HG03354 (cell line): ENCODE results near the gene CEP19.

Source experiments
- ATAC-seq: cut with Tn5 transposase; IDR thresholded peaks from one replicate; pipeline ENCODE4 v1.9.1; 2021; ENCODE audit warnings: mild to moderate bottlenecking; ENCODE audit not compliant: unreplicated experiment, poor library complexity, severe bottlenecking

Gene CEP19

DNA sequence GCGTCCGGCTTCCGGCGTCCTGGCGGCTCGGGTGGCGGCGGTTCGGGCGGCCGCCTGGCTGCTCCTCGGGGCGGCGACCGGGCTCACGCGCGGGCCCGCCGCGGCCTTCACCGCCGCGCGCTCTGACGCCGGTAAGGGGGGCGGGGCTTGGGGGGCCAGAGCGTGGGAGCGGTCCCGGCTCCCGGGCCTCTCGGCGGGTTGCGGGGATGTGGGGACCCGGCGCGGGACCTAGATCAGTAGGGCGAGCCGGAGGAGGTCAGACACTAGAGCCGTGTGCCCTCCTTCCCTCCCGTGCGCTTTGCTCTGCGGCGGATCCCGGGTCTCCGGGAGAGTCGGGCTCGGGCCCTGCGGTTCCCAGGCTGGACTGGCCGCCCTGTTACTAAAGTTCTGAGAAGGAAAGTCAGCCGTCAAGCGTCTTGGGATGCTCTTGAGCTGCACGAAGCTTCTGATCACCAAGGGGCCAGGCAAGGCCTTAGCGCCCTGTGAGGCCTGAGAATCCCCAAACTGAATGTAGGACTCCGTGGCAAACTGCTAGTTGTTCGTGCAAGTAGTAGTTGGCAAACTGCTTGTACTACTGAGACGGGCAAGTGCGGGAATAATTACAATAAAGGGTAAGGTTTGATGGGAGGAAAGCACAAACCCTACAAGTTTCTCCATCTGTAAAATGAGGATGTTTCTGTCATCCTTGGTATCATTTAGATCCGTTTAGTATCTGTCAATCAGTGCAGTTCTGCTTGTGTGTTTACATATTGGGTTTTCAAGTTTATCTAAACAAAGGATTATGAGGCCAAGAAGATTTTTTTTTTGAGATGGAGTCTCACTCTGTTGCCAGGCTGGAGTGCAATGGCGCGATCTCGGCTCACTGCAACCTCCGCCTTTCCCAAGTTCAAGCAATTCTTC lies 714 bp upstream of the CEP19 start:
- no peak for ATAC-seq

GRCh38 chr3:196708467-196708866 lies 3.6 kb downstream of the CEP19 start:
- no peak for ATAC-seq

DNA sequence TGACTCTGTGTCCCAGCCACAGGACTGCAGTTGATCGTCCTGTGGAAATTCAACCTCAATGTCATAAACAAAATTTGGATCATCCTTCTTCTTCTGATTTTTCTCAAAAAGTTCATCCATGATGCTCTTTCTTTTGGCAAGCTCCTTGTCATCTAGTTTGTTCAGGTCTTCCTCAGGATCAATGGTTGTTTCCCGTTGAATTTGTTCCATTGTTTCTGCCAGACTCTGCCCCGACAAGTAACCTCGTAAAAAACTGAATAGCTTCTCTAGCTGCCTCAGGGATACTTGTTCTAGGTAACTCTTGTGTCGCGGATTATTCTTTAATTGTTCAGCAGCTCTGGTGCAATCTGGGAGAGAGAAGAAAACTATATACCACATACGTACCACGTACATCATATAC lies 4.5 kb downstream of the CEP19 start:
- ATAC-seq: no peak

GRCh38 chr3:196706731-196707130 lies 5.3 kb downstream of the CEP19 start:
- ATAC-seq: no peak

- ATAC-seq: no peak
Measured at GRCh38 chr3:196706327-196706726, 5.7 kb downstream of the CEP19 start.

GRCh38 chr3:196700801-196701200 lies 11.2 kb downstream of the CEP19 start:
- no peak for ATAC-seq

DNA sequence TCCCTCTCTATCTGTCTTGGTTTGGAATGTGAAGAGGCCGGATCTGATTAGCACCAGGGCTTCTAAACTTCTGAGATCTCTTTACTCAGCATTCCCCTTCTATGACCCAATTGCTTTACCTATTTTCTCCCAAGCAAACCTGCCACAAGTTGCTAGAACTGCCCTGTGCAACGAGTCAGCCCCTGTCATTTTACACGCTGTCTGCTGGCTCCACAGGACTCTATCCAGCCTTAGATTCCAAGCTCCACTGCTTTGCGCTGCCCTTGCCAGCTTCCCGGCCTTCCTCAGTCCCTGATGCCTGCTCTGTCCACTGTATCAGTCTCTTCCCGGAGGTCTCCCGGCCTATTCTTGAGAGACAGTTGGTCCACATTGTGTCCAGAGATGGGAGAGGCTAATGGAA lies 12.3 kb downstream of the CEP19 start:
- no peak for ATAC-seq

DNA sequence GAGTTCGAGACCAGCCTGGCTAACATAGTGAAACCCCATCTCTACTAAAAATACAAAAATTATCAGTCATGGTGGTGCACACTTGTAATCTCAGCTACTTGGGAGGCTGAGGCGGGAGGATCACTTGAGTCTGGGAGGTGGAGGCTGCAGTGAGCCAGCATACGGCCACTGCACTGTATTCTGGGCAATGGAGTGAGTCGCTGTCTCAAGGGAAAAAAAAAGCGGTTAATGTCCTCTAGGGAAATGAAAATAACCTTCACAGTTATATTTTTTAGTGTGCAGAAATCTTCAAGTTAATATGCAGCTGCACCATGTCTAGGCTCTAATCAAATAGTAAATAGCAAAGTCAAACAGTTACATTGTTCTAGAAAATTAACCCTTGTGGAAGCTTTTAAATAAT lies 14.8 kb downstream of the CEP19 start:
- ATAC-seq: no peak

- ATAC-seq: no peak
Measured at GRCh38 chr3:196695849-196696226, 16.2 kb downstream of the CEP19 start.

DNA sequence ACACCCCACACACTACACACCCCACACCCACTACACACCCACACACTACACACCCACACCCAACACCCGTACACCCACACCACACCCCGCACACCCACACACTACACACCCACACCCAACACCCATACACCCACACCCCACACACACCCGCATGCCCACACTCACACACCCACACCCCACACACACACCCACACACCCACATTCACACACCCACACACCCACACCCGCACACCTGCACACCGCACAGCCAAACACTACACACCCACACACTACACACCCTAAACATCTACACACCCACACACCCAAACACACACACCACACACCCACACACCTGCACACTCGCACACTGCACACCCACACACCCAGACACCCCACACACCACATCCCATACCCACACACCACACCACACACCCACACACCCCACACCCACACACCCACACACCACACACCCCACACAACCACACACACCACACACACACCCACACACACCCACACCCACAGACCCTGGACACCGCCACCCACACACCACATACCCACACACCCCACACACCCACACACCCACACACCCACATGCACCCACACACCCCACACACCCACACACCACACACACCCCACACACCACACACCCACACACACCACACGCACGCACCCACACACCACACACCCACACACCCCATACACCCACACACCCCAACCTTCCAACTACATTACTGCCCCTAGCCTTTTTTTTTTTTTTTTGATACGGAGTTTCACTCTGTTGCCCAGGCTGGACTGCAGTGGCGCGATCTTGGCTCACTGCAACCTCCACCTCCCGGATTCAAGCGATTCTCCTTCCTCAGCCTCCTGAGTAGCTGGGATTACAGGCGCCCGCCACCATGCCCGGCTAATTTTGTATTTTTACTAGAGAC lies 16.9 kb downstream of the CEP19 start:
- no peak for ATAC-seq

DNA sequence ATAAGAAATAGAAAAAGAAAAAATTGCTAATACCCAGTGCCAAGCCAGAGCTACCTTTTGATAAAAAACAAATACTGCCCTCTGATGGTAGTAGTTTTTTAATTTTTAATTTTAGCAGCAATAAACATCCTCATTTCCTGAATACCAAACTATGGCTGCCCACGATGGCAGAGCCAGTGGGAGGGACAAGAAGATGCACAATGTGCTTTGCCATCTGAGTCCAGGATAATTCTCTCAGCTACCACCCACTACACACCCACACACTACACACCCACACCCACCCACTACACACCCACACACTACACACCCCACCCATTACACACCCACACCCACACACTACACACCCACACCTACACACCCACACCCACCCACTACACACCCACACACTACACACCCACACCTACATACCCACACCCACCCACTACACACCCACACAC lies 17.8 kb downstream of the CEP19 start:
- no peak for ATAC-seq

GRCh38 chr3:196691386-196691785 lies 20.7 kb downstream of the CEP19 start:
- no peak for ATAC-seq

DNA sequence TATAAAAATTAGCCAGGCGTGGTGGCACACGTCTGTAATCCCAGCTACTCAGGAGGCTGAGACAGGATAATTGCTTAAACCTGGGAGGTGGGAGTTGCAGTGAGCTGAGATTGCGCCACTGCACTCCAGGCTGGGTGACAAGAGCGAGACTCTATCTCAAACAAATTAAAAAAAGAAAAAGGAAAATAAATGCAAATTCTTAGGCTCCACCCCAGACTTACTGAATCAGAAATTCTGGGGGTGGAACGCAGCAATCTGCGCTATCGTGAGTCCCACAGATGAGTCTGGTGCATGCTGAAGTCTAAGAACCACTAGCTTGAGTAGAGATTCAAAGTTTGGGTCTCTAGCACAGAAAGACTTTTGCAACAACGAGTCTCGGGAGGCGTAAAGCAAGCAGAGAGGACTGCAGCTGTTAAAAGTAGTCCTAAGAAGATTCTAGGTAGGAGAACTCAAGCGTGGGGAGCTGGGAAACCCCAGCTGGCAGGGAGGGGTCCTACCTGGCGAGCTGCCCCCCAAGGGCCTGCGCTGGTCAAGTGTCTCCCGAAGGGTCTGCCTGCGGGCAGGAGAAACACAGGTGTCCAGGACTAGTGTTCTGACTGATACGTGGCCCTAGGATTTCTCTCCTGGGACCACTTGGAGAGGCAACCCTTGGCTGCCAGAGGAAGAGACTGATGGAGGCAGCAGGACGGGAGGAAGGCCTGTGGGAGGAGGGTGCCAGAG lies 21.9 kb downstream of the CEP19 start:
- no peak for ATAC-seq

DNA sequence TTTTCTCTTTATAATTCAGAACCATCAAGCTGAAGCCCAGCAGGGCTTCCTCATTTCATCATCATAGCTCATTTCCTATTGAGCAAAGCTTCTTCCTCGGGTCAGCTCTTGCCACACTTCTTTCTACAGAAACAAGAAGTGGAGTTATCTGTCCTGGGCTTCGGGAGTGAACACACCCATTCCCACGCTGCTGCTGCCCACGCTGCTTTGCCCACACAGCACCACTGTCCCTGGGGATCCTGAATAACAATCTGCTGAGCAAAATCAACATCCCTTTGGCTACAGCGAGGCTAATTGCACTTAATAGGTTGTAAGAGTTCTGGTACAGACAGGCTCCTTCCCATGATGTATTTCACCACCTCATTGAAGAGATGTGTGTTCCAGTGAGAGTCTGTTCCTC lies 23.7 kb downstream of the CEP19 start:
- ATAC-seq: no peak

DNA sequence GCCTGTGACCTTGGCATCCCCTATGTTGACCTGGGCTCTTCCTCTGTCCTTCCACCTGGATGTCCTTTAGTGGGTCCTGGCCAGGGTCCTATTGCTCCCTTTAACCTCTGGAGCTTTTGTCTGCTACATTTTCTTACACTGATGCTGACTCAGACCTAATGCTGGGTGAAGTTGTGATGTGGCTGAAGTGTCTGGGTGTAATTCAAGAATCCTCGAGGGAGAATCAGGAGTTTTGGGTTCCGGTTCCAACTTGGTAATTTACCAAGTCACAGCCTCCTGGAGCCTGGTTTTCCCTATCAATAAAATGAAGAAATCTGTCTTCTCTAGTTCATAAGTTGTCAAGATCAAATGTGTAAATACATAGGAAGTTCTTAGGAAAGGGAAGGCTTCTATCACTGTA lies 25.6 kb downstream of the CEP19 start:
- no peak for ATAC-seq

GRCh38 chr3:196684548-196685407 lies 27.3 kb downstream of the CEP19 start:
- peak; percentile 88 for ATAC-seq

DNA sequence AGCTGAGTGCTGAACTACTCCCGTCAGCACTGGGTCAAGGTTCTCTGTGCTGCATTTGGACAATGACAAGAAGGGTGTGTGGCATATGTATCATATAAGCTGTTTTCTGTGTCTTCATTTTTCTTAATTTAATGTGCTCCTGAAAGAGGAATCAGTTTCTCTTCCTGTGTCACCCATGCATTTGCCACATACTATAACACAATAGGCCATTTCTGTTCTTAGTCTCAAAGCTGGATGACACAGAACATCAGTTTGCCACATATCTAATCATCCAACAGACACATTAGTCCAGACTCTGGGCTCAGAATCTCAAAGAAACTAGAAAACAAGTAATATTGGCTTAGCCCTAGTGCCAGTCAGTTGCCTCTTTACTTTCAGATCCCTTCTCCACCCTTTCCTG lies 34.1 kb downstream of the CEP19 start:
- ATAC-seq: no peak

DNA sequence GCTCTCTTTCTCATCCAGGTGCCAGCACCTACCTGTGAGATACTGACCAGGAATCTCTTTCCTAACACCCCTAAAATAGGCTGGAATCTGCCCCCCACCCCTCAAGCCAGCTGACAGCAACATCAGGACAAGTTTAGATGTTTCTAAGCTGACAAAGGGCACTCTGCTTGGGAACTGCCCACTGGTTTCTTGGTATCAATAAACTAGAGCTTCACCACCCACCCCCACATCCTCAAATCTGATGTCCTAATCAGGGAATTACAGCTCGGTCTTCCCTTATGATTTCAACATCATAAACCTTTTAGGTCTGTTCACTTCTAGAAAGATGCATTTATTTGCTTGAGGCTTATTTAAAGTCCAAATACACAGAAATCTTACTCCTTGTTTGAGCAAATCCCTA lies 34.7 kb downstream of the CEP19 start:
- ATAC-seq: no peak

DNA sequence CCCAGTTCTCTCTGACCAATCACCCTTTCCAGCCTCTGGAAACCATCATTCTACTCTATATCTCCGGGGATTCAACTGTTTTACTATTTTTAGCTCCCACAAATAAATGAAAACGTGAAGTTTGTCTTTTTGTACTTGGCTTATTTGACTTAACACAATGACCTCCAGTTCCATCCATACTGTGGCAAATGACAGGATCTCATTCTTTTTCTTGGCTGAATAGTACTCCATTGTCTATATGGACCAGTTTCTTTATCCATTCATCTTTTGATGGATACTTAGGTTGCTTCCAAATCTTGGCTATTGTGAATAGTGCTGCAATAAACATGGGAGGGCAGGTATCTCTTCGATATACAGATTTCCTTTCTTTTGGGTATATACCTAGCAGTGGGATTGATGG lies 38.4 kb downstream of the CEP19 start:
- no peak for ATAC-seq
